SK-N-SH (cell line): ENCODE measurements around the gene MGAT4A. TPM values are rescaled to one million over a fixed set of nuclear protein-coding genes. Genes with fewer than 3 reads are reported as not detected.

Experiments used
- CTCF ChIA-PET: fragments of 300-600, 350-600 bp; formaldehyde crosslinking; extraction: SDS; loops from one replicate; lab custom pipeline; 2021; lab: Yijun Ruan, JAX
- POLR2A ChIA-PET: fragments of 350-600 bp; sonication (Branson Sonifier 250); formaldehyde crosslinking; extraction: SDS; loops from one replicate; lab custom pipeline; 2020; ENCODE audit warnings: antibody characterized with exemption, inconsistent platforms; lab: Yijun Ruan, JAX
- DNase-seq: peaks from one replicate; pipeline ENCODE4 v3.0.0; 2012
- H2AFZ ChIP-seq: fragments of 200-600 bp; sonication (generic); 2 replicates; pipeline ENCODE4 v1.8.1; 2016; ENCODE audit warnings: antibody characterized with exemption, mild to moderate bottlenecking, low read depth
- H3F3A ChIP-seq: fragments of 200-600 bp; sonication (generic); replicated peaks from 2 replicates; pipeline ENCODE3; 2016; ENCODE audit warnings: antibody characterized with exemption, mild to moderate bottlenecking; ENCODE audit not compliant: insufficient read depth
- H3K27ac ChIP-seq, 2 experiments: fragments of 200-500 bp in 1 of 2; fragments of 200-600 bp in 1 of 2; sonication (Bioruptor generic) in 1 of 2; sonication (generic), shearing (Covaris generic) in 1 of 2; 2 replicates each; pipeline versions ENCODE4 v1.5.1 to v1.6.1; 2014 to 2016; ENCODE audit warnings: low read depth in 2 of 2, inconsistent platforms in 1 of 2, low read length in 1 of 2, mild to moderate bottlenecking in 1 of 2, mixed read lengths in 1 of 2
- H3K27me3 ChIP-seq: fragments of 200-600 bp; sonication (generic), shearing (Covaris generic); 2 replicates; pipeline ENCODE4 v1.6.1; 2016; ENCODE audit warnings: mixed run types; ENCODE audit not compliant: insufficient read depth
- H3K36me3 ChIP-seq, 2 experiments: fragments of 200-500 bp in 1 of 2; fragments of 200-600 bp in 1 of 2; sonication (Bioruptor generic) in 1 of 2; sonication (generic) in 1 of 2; replicated peaks in 1 of 2; 2 replicates each; pipeline versions ENCODE3 to v1.5.1; 2014 to 2016; ENCODE audit warnings: low read length in 1 of 2, mild to moderate bottlenecking in 1 of 2; ENCODE audit not compliant: insufficient read depth in 2 of 2, control insufficient read depth in 1 of 2
- H3K4me1 ChIP-seq, 2 experiments: fragments of 200-500 bp in 1 of 2; fragments of 200-600 bp in 1 of 2; sonication (Bioruptor generic) in 1 of 2; sonication (generic), shearing (Covaris generic) in 1 of 2; 2 replicates each; pipeline versions ENCODE4 v1.5.1 to v1.6.1; 2014 to 2016; ENCODE audit warnings: low read depth in 1 of 2, low read length in 1 of 2, mixed run types in 1 of 2; ENCODE audit not compliant: insufficient read depth in 2 of 2, control insufficient read depth in 1 of 2
- H3K4me2 ChIP-seq: fragments of 200-600 bp; sonication (generic), shearing (Covaris generic); 2 replicates; pipeline ENCODE4 v1.6.1; 2017; ENCODE audit warnings: mixed run types
- H3K4me3 ChIP-seq, 2 experiments: fragments of 200-500 bp in 1 of 2; fragments of 200-600 bp in 1 of 2; sonication (Bioruptor generic) in 1 of 2; sonication (generic), shearing (Covaris generic) in 1 of 2; 2 replicates each; pipeline versions ENCODE4 v1.5.1 to v1.8.1; 2014 to 2016; ENCODE audit warnings: low read depth in 2 of 2, inconsistent platforms in 1 of 2, low read length in 1 of 2, mild to moderate bottlenecking in 1 of 2, mixed read lengths in 1 of 2, moderate library complexity in 1 of 2
- H3K79me2 ChIP-seq: fragments of 200-600 bp; sonication (generic); 2 replicates; pipeline ENCODE4 v1.8.1; 2017; ENCODE audit warnings: mild to moderate bottlenecking; ENCODE audit not compliant: insufficient read depth
- H3K9ac ChIP-seq: fragments of 200-600 bp; sonication (generic); 2 replicates; pipeline ENCODE4 v1.6.1; 2017; ENCODE audit warnings: mixed run types
- H3K9me2 ChIP-seq: fragments of 200-600 bp; sonication (generic); 2 replicates; pipeline ENCODE4 v1.6.1; 2017; ENCODE audit warnings: mixed run types
- H3K9me3 ChIP-seq: fragments of 200-600 bp; sonication (generic); 2 replicates; pipeline ENCODE4 v1.6.1; 2017; ENCODE audit warnings: mixed run types, mild to moderate bottlenecking, moderate library complexity
- H4K20me1 ChIP-seq: fragments of 200-600 bp; sonication (generic); 2 replicates; pipeline ENCODE4 v1.6.1; 2017; ENCODE audit warnings: mild to moderate bottlenecking, mixed run types; ENCODE audit not compliant: insufficient read depth
- CTCF ChIP-seq: fragments of 200-600 bp; sonication (generic); IDR thresholded peaks from 2 replicates; pipeline ENCODE4 v1.6.1; 2017; ENCODE audit warnings: antibody characterized with exemption, mild to moderate bottlenecking, moderate library complexity
- ELF1 ChIP-seq: IDR thresholded peaks from 2 replicates; pipeline ENCODE4 v1.4.0; 2012
- EZH2phosphoT487 ChIP-seq: fragments of 200-600 bp; sonication (generic); IDR thresholded peaks from 2 replicates; pipeline ENCODE4 v1.6.1; 2017; ENCODE audit warnings: low read depth, mixed run types, mild to moderate bottlenecking, antibody characterized with exemption, moderate library complexity, borderline replicate concordance
- RXRA ChIP-seq: IDR thresholded peaks from 2 replicates; pipeline ENCODE4 v1.4.0; 2012; ENCODE audit warnings: low read depth, mild to moderate bottlenecking, borderline replicate concordance
- SIN3A ChIP-seq: IDR thresholded peaks from 2 replicates; pipeline ENCODE4 v1.6.1; 2012; ENCODE audit warnings: low read depth, mild to moderate bottlenecking, low read length, moderate library complexity, borderline replicate concordance
- SMC3 ChIP-seq: IDR thresholded peaks from 2 replicates; pipeline ENCODE4 v1.6.1; 2012; ENCODE audit warnings: low read depth, low read length, improper control_type of control experiment
- TCF12 ChIP-seq: IDR thresholded peaks from 2 replicates; pipeline ENCODE4 v1.4.0; 2012
- USF1 ChIP-seq: IDR thresholded peaks from 2 replicates; pipeline ENCODE4 v1.4.0; 2012; ENCODE audit warnings: low read depth, borderline replicate concordance
- WGBS: methylation state at CpG from one replicate; pipeline ENCODE4 v1.1.6; 2017; ENCODE audit warnings: low lambda C conversion rate; 5-methylcytosine and 5-hydroxymethylcytosine counted together
- polyA plus RNA-seq, 3 experiments: library from polyadenylated mRNA; depleted of rRNA; stranded (reverse); fragments of >200 nt; gene quantifications; 2 replicates each; pipeline ENCODE4 v1.2.3, GENCODE V29; 2012

The MGAT4A gene
- polyA plus RNA-seq, 1 of the 3 experiments (the other 2 are of a cell fraction) = 0.07 TPM

GRCh38 chr2:98637401-98638147 lies 93.4 kb downstream of the MGAT4A start:
- H3K9ac ChIP-seq = no peak overlapping the region

GRCh38 chr2:98634406-98635092 lies 96.4 kb downstream of the MGAT4A start:
- H3K9me2 ChIP-seq = no peaks in the 10 kb centered on the region
- H3K27ac ChIP-seq = no peak overlapping the region
- TF ChIP-seq CTCF (peak; percentile 43; the same call in 1 of the 2 replicates), SIN3A (no peak)
- H3K9me3 ChIP-seq = no peaks in the 10 kb centered on the region
- no peak overlapping the region for H2AFZ ChIP-seq
- H3K9ac ChIP-seq = no peak overlapping the region
- H3K4me3 ChIP-seq = no peak overlapping the region; a peak in 1 of 4 replicates
- H3K4me2 ChIP-seq = no peak overlapping the region
- WGBS = 81% methylated on average over 9 of the region's 9 CpGs
- H3K27me3 ChIP-seq = no peaks in the 10 kb centered on the region
- ChIA-PET POLR2A (no interaction called here), CTCF (interaction anchor here (1.2 kb wide), 1 partner anchor 15 kb away, joined by 3 read pairs; no protein-coding TSS in a partner anchor)
- H4K20me1 ChIP-seq = no peaks in the 10 kb centered on the region
- no peaks in the 10 kb centered on the region for H3K36me3 ChIP-seq
- no peaks in the 10 kb centered on the region for H3K79me2 ChIP-seq
- H3F3A ChIP-seq = no peaks in the 10 kb centered on the region
- no peaks in the 10 kb centered on the region for H3K4me1 ChIP-seq
- DNase-seq = peak; percentile 38

More at GRCh38 chr2:98637401-98638147, 93.4 kb downstream of the MGAT4A start:
- Histone ChIP-seq H3K9me2 (no peaks in the 10 kb centered on the region), H3F3A (no peaks in the 10 kb centered on the region), H3K27me3 (no peaks in the 10 kb centered on the region), H2AFZ (no peak overlapping the region), H3K4me2 (no peak overlapping the region), H3K36me3 (no peaks in the 10 kb centered on the region), H3K27ac (no peak overlapping the region), H3K4me1 (no peaks in the 10 kb centered on the region), H3K9me3 (no peaks in the 10 kb centered on the region), H3K79me2 (no peaks in the 10 kb centered on the region), H4K20me1 (no peaks in the 10 kb centered on the region), H3K4me3 (no peak overlapping the region)
- DNase-seq = no peak
- TF ChIP-seq RXRA (no peak), USF1 (no peak), SMC3 (no peak), EZH2phosphoT487 (no peak), SIN3A (no peak), ELF1 (no peak), CTCF (no peak), TCF12 (no peak)
- CTCF ChIA-PET = interaction anchor here (1.3 kb wide), 1 partner anchor 12 kb away, joined by 4 read pairs; no protein-coding TSS in a partner anchor
- POLR2A ChIA-PET = no interaction called here
- 60% methylated on average over 10 of the region's 10 CpGs for WGBS
